NB4 (cell line): ENCODE results near the gene ATP5ME.

Experiments
- CTCF ChIP-seq: IDR thresholded peaks from one replicate; pipeline ENCODE4 v1.5.1; 2012; ENCODE audit warnings: low read depth, low read length
- MAX ChIP-seq: IDR thresholded peaks from 2 replicates; pipeline ENCODE4 v1.6.1; 2011; ENCODE audit warnings: low read depth, low read length

DNA sequence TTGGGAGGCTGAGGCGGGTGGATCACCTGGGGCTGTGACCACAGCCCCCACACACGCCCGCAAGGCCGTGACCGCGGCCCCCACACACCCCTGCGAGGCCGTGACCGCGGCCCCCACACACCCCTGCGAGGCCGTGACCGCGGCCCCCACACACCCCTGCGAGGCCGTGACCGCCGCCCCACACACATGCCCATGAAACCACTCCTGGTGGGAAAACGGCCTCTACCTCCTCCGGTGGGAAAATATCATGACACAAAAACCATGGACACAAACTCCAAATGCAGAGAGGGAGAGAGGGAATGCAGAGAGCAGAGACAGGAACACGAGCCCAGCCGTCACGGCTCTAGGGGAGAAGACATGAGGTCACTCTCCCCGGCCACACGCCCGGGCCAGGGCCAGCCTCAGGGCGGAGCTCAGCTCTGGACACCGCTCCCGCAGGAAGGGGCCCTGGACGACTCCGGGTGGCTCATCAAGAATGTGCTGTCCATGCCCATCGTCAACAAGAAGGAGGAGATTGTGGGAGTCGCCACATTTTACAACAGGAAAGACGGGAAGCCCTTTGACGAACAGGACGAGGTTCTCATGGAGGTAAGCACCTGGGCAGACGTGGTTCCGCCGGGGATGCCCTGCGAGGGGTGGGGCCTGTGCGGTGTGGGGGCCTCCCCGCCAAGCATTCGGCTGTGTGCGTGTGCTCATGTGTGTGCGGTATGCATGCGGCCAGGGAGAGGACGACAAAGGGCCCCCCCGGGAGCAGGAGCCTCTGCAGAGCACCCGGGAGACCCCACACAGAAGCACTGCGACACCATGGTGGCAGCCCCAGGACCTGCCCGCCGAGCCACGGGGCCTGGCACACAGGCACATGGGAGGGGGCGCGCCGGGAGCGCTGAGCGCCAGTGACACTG lies 17.4 kb downstream of the ATP5ME start:
- TF ChIP-seq CTCF (no peak), MAX (no peak)
